HPDE6-E6E7 (cell line): ENCODE results near the gene KCNJ15.

ENCODE experiments used
- DNase-seq: peaks from one replicate; pipeline ENCODE4 v3.0.0; 2011; ENCODE audit warnings: missing footprints; ENCODE audit errors: extremely low spot score

The KCNJ15 gene

GRCh38 chr21:38355353-38355752 is 98.6 kb downstream of the KCNJ15 start:
- DNase-seq: no peak

- peak; percentile 79 for DNase-seq
Observed at GRCh38 chr21:38355992-38356781, 99.4 kb downstream of the KCNJ15 start.
